BJ (cell line): ENCODE results near the gene HES5. TPM values are rescaled to one million over a fixed set of nuclear protein-coding genes. Genes with fewer than 3 reads are reported as not detected.
A peak's percentile ranks its signal among the peaks of the same experiment; 100 is the strongest.

Experiments used
- CTCF ChIA-PET: fragments of 350-600 bp; formaldehyde crosslinking; extraction: SDS; loops from one replicate; lab custom pipeline; 2021; ENCODE audit warnings: antibody characterized with exemption, inconsistent platforms; lab: Yijun Ruan, JAX
- POLR2A ChIA-PET: fragments of 300-600 bp; sonication (Branson Sonifier 250); formaldehyde crosslinking; extraction: SDS; loops from one replicate; lab custom pipeline; 2021; ENCODE audit warnings: antibody characterized with exemption; lab: Charles Lee
- DNase-seq: peaks from one replicate; pipeline ENCODE4 v3.0.0-alpha.2; 2011; ENCODE audit warnings: low read depth
- H3K27me3 ChIP-seq: 2 replicates; pipeline ENCODE4 v1.6.0; 2011; ENCODE audit warnings: low read length; ENCODE audit not compliant: control insufficient read depth, insufficient read depth
- H3K36me3 ChIP-seq: 2 replicates; pipeline ENCODE4 v1.5.1; 2011; ENCODE audit warnings: low read length; ENCODE audit not compliant: control insufficient read depth, insufficient read depth
- H3K4me3 ChIP-seq: 2 replicates; pipeline ENCODE4 v1.5.1; 2011; ENCODE audit warnings: low read depth, mild to moderate bottlenecking, control low read depth, low read length
- polyA plus RNA-seq: library from polyadenylated mRNA; depleted of rRNA; stranded (reverse); fragments of >200 nt; gene quantifications from 2 replicates; pipeline ENCODE4 v1.2.3, GENCODE V29; 2011
- TF ChIP-seq, protein P1 (sequence below): IDR thresholded peaks from 2 replicates; pipeline ENCODE4 v1.5.1; 2011; ENCODE audit warnings: low read depth, mild to moderate bottlenecking, control low read depth, inconsistent platforms, low read length, moderate library complexity; ENCODE audit not compliant: insufficient read depth

HES5 gene
- polyA plus RNA-seq, 1 experiment, result not detected

DNA sequence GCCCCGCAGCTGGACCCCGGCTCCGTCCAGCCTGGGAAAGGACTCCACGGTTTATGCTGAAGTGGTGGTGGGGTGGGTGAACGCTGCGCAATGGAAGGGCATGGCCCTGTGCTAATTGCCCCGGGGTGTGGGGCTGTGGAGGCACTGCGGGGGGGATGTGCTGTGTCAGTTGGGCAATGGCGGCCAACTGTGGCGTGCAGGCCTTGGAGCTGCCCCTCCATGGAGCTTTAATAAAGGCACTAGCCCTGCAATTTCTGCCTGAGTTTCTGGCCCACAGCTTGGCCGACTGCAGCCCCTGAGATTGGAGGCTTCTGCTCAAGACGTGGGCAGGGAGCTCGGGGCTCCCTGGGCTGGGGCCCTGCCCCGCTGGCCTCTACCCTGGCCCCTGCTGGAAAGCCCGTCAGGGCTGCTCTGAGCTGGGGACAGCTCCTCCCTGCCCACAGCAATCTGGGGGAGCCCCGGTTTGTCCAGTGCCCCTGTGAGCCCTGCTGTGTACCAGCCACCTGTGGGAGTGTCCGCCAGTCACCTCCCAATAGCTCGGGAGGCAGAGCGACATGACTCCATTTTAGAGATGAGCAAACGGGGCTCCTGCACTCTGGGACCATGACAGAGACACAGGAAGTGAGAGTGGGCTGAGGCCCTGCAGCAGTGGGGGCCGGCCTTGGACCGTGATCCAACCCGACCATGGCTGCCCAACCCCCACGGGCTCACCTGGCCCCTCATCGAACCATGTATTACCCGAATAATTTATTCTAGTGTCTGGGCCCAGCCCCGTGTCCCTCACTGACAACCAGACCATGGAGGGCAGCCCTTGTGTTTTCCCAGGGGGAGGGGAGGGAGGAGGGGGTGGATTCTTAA is 17.4 kb upstream of the HES5 start:
- Histone ChIP-seq H3K4me3 (peak overlapping the region; percentile 55), H3K36me3 (no peaks in the 10 kb centered on the region), H3K27me3 (no peaks in the 10 kb centered on the region)
- TF ChIP-seq, protein P1, sequence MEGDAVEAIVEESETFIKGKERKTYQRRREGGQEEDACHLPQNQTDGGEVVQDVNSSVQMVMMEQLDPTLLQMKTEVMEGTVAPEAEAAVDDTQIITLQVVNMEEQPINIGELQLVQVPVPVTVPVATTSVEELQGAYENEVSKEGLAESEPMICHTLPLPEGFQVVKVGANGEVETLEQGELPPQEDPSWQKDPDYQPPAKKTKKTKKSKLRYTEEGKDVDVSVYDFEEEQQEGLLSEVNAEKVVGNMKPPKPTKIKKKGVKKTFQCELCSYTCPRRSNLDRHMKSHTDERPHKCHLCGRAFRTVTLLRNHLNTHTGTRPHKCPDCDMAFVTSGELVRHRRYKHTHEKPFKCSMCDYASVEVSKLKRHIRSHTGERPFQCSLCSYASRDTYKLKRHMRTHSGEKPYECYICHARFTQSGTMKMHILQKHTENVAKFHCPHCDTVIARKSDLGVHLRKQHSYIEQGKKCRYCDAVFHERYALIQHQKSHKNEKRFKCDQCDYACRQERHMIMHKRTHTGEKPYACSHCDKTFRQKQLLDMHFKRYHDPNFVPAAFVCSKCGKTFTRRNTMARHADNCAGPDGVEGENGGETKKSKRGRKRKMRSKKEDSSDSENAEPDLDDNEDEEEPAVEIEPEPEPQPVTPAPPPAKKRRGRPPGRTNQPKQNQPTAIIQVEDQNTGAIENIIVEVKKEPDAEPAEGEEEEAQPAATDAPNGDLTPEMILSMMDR, result no peak
- CTCF ChIA-PET, result interaction anchor here (0.6 to 3.8 kb wide), 24 partner anchors 10 to 877 kb away, joined by 3 to 71 read pairs (median 6); partner anchors contain the start of genes FAAP20, MORN1, PANK4 and PEX10
- POLR2A ChIA-PET, result no interaction called here
- no peak for DNase-seq

DNA sequence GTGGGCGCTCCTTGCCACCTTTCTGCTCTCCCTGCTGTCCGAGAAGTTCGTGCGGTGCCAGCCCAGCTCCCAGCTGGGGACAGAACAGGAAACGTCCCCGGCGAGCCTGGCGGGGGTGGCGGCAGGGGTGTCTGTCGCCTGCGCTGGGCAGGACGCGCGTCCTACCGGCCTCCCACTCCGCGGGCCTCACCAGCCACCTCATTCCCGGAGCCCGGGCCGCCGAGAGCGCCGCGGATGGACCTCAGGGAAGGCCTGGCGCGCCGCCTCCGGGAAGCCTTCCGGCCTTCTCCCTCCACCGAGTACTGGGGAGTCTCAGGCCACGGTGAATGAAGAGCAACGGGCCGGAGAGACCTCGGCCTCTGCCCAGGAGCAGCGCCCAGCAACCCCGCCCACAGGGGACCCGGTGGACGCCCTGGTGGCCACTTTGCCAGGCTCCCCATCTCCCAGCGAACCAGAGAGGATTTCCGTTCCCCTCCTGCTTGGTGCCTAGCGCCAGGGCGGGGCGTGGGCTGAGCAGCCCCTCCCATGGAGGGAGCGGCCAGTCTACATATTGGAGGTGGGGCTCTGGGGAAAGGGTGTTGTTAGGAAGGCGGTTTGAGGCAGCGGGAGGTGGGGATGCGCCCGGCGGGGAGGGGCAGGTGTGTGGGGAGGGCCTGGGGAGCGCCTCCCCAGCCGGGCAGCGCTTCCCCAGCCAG is 16.6 kb upstream of the HES5 start:
- POLR2A ChIA-PET, result interaction anchor here (0.6 to 0.7 kb wide), 2 partner anchors 20 to 38 kb away, joined by 5 to 6 read pairs; partner anchors contain the start of gene PANK4
- no peaks in the 10 kb centered on the region for H3K36me3 ChIP-seq
- TF ChIP-seq, protein P1, result peak; percentile 30; the same call in 1 of the 2 replicates
- peak overlapping the region; percentile 55 for H3K4me3 ChIP-seq
- no peaks in the 10 kb centered on the region for H3K27me3 ChIP-seq
- no peak for DNase-seq
- CTCF ChIA-PET, result interaction anchor here (0.6 to 3.8 kb wide), 23 partner anchors 10 to 878 kb away, joined by 3 to 71 read pairs (median 6); partner anchors contain the start of genes FAAP20, MORN1, PANK4 and PEX10

DNA sequence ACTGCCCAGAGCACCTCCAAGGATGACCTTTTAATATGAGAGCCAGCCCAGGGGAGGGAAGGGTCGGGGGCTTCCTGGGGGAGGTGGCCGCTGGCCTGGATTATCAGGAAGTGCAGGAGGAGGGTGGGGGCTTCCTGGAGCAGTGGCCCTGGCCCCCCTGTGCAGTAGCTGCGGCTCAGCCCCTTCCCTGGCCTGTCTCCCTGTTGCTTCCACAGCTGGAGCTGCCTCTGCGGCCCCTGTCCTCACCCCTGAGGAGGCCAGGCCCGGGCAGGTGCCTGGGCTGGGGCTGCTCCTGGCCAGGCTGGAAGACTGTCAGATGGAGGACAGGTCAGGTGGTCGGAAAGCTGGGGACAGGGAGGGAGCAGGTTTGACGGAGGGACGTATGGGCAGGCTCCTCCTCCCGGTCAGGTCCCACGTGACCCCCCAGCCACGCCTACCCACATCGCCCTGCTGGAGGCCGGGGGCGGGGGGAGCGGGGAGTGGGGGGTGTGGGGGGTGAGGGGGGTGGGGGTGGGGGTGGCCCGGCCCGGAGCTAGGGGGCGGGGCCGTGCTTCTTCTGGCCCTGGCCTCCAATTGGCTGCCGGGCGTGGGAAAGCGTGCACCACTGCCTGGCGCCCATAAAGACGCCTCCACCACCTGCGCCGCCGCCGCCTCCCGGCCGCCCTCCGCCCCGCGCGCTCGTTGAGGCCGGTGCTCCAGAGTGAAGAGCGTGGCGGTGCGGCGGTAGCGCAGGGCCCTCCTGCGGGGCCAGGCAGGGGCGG is 15.9 kb upstream of the HES5 start:
- H3K27me3 ChIP-seq, result no peaks in the 10 kb centered on the region
- CTCF ChIA-PET, result interaction anchor here (0.9 to 3.8 kb wide), 4 partner anchors 11 to 351 kb away, joined by 3 to 28 read pairs (median 8); partner anchors contain the start of genes FAAP20 and TNFRSF14
- TF ChIP-seq, protein P1, result no peak
- no peak for DNase-seq
- POLR2A ChIA-PET, result interaction anchor here (0.6 to 0.7 kb wide), 2 partner anchors 19 to 39 kb away, joined by 5 to 6 read pairs; partner anchors contain the start of gene PANK4
- no peaks in the 10 kb centered on the region for H3K36me3 ChIP-seq
- H3K4me3 ChIP-seq, result peak overlapping the region; percentile 55

DNA sequence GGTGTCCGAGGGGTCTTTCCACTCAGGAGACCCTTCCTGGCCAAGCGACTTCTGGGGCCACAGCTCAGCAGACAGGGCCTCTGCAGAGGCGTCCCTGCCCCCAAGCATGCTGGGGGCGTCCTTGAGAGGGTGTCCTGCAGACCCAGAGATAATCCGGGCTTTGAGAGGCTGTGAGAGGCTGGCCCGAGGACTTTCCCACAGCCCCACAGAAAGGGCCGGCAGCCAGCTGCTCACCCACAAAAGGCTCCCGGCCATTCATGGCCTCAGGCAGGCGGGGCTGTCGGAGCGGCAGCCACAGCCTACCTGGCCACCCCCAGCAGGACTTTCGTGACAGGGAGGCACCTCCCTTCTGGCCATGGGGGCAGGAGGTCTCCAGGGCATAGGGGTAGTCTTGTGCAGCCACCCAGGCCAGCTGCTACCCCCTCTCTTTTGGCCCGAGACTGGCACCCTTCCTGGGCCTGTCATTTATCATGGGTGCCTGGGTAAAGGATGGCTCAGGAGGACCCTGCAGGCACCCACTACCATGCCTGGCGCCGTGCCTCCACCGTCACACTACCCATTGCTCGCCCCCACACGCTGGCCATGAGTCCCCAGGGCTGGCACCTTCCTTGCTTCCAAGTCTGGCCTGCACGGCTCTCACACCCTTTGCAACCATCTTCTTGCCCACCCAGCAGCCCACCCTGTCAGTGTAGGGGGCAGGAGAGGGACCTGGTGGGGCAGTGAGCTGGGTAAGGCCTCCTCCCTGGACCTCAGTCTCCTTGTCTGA is 15.0 kb upstream of the HES5 start:
- DNase-seq, result no peak
- Histone ChIP-seq H3K36me3 (no peaks in the 10 kb centered on the region), H3K27me3 (no peaks in the 10 kb centered on the region), H3K4me3 (no peak overlapping the region)
- CTCF ChIA-PET, result interaction anchor here (1.1 to 3.8 kb wide), 3 partner anchors 10 to 130 kb away, joined by 4 to 28 read pairs (median 6); partner anchors contain the start of gene TNFRSF14
- TF ChIP-seq, protein P1, result no peak
- POLR2A ChIA-PET, result no interaction called here
